ENCODE results near the gene BORCS8. TPM values are rescaled to one million over a fixed set of nuclear protein-coding genes. Genes with fewer than 3 reads are reported as not detected.

BORCS8 gene
- total and polyA plus RNA-seq, 2 experiments from 2014 or later = 24.7 to 38.0 TPM

- Histone ChIP-seq H3K9me3 (ENCODE audit: low read depth) (no peaks in the 10 kb centered on the region), H3K27me3 (peaks cover 54% of the 10 kb centered on the region), H3K4me1 (ENCODE audit: low read depth) (no peaks in the 10 kb centered on the region), H3K4me3 (no peak overlapping the region), H3K36me3 (no peaks in the 10 kb centered on the region), H3K27ac (no peak overlapping the region)
- no peak for TF ChIP-seq CTCF (IDR thresholded peaks at IDR 0.05; ENCODE audit: low read depth, low read length)
- no peak for DNase-seq (ENCODE audit: low read depth in 1 of 2, low spot score in 1 of 2)
Measured at GRCh38 chr19:19214159-19214490, 22.2 kb upstream of the BORCS8 start.

- H3K4me1 ChIP-seq (ENCODE audit: low read depth) = no peaks in the 10 kb centered on the region
- no peak overlapping the region for H3K4me3 ChIP-seq
- no peak for TF ChIP-seq CTCF (IDR thresholded peaks at IDR 0.05; ENCODE audit: low read depth, low read length)
- H3K27me3 ChIP-seq = peaks cover 54% of the 10 kb centered on the region
- H3K9me3 ChIP-seq (ENCODE audit: low read depth) = no peaks in the 10 kb centered on the region
- DNase-seq (ENCODE audit: low read depth in 1 of 2, low spot score in 1 of 2) = no peak
- no peak overlapping the region for H3K27ac ChIP-seq
- no peaks in the 10 kb centered on the region for H3K36me3 ChIP-seq
Measured at GRCh38 chr19:19213426-19214158, 21.6 kb upstream of the BORCS8 start.

GRCh38 chr19:19212916-19213315 is 21.0 kb upstream of the BORCS8 start:
- Histone ChIP-seq H3K27ac (no peak overlapping the region), H3K36me3 (no peaks in the 10 kb centered on the region), H3K4me1 (ENCODE audit: low read depth) (peaks cover 6% of the 10 kb centered on the region), H3K9me3 (ENCODE audit: low read depth) (no peaks in the 10 kb centered on the region), H3K4me3 (no peak overlapping the region), H3K27me3 (peaks cover 54% of the 10 kb centered on the region)
- no peak for TF ChIP-seq CTCF (IDR thresholded peaks at IDR 0.05; ENCODE audit: low read depth, low read length)
- no peak for DNase-seq (ENCODE audit: low read depth in 1 of 2, low spot score in 1 of 2)

GRCh38 chr19:19211499-19212420 is 19.8 kb upstream of the BORCS8 start, which contains the start of gene NCAN:
TSS of gene NCAN (plus strand) at chr19:19211958. CDS start at chr19:19216954, 4,996 bp downstream.
- TF ChIP-seq CTCF (IDR thresholded peaks at IDR 0.05; ENCODE audit: low read depth, low read length) = no peak
- H3K27me3 ChIP-seq = peaks cover 54% of the 10 kb centered on the region
- H3K4me3 ChIP-seq = no peak within 1 kb of the TSS
- H3K4me1 ChIP-seq (ENCODE audit: low read depth) = peaks cover 8% of the 10 kb centered on the region
- H3K36me3 ChIP-seq = no peaks in the 10 kb centered on the region
- DNase-seq (ENCODE audit: low read depth in 1 of 2, low spot score in 1 of 2) = peak in 1 of 2 donors; percentile 65
- H3K27ac ChIP-seq = no peak within 1 kb of the TSS
- H3K9me3 ChIP-seq (ENCODE audit: low read depth) = no peaks in the 10 kb centered on the region

- peaks cover 8% of the 10 kb centered on the region for H3K4me1 ChIP-seq (ENCODE audit: low read depth)
- H3K9me3 ChIP-seq (ENCODE audit: low read depth) = no peaks in the 10 kb centered on the region
- H3K4me3 ChIP-seq = no peak overlapping the region
- TF ChIP-seq CTCF (IDR thresholded peaks at IDR 0.05; ENCODE audit: low read depth, low read length) = no peak
- H3K36me3 ChIP-seq = no peaks in the 10 kb centered on the region
- DNase-seq (ENCODE audit: low read depth in 1 of 2, low spot score in 1 of 2) = no peak
- no peak overlapping the region for H3K27ac ChIP-seq
- peaks cover 50% of the 10 kb centered on the region for H3K27me3 ChIP-seq
Measured at GRCh38 chr19:19209372-19209771, 17.4 kb upstream of the BORCS8 start.
